ENCODE measurements around the gene RPL36AL.
A peak's percentile ranks its signal among the peaks of the same experiment; 100 is the strongest.
"Not testable (repeated sequence)": the region's sequence is repeated elsewhere in the genome, so short reads cannot be mapped to it uniquely, and the experiment has no call there.

Gene RPL36AL

GRCh38 chr14:49620182-49621113, at the start of gene RPL36AL, which contains the start of gene MGAT2:
RPL36AL (minus strand) TSS chr14:49620626; CDS start chr14:49619104, 1,522 bp downstream.
MGAT2 (plus strand) TSS chr14:49620799; CDS start chr14:49621269, 470 bp downstream.
- peak; percentile 97 for DNase-seq

DNA sequence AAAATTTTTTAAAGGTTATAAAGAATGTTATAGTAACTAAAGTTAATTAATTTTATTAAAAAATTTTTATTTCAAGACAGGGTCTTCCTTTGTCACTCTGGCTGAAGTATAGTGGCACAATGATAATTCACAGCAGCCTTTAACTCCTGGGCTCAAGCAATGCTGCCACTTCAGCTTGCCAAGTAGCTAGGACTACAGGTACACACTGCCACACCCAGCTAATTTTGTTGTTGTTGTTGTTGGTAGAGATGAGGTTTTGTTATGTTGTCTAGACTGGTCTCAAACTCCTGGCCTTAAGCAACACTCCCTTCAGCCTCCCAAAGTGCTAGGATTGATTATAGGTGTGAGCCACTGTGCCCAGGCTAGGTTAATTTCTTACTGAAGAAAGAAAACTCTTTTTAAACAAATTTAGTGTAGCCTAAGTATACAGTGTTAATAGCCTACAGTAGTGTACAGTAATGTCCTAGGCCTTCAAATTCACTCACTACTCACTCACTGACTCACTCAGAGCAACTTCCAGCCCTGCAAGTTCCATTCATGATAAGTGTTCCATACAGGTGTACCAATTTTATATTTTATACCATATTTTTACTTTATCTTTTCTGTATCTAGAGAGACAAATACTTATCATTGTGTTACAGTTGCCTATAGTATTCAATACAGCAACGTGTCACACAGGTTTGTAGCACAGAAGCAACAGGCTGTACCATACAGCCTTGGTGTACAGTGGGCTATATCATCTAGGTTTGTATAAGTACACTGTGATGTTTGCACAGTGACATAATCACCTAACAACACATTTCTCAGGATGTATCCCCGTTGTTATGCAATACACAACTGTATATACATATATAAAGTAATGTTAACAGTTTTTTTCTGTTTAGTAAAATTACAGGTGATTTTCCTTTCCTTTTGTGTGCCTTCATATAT, 39.4 kb upstream of the RPL36AL start:
- no peak for DNase-seq

DNA sequence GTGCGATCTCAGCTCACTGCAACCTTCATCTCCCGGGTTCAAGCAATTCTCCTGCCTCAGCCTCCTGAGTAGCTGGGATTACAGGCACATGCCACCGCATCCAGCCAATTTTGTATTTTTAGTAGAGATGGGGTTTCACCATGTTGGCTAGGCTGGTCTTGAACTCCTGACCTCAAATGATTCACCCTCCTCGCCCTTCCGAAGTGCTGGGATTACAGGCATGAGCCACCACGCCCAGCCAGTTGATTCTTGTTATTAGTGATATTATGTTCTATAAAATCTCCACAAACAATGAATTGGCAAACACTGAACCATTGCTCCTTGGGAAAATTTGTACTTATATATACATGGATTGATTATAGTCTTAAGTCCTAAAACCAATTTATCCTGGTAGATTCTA, 37.1 kb upstream of the RPL36AL start:
- not testable (repeated sequence) for DNase-seq

DNA sequence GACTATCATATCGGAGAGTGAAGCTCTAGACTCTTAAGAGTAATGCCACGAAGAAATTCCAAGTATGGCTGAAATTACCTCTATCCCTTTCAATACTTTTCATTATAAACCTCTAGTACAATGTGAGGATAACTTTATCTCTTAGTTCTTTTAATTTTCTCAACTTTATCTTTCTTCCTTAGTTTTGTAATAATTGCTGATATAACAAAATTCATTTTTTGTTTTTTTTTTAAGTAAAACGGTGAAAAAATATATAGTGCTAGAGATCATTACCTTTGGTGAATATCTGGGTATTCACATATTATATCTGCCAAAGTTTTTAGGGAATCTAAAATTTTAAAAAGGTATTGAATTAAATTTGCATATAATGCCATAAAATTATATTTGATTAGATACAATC, 34.1 kb upstream of the RPL36AL start:
- no peak for DNase-seq

- DNase-seq = no peak
These were observed 33.1 kb upstream of the RPL36AL start for GRCh38 chr14:49653508-49653907.

DNA sequence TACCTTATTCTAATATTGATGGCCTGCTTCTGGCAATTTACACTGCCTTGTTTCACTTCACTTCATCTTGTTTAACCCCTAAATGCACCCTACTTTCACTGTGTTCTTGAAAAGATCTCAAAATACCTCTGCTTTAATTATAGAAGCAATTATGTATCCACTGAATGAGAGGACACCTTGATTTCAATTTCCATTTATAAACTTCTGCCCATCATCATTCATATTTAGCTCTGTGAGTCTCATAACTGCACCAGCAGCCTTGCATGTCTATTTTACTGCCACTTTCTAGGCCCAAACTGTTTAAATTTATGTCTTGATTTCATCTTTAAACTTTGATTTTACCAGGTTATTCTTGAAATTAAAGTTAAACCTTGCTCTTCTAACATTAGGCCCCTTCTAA, 21.7 kb upstream of the RPL36AL start:
- no peak for DNase-seq

GRCh38 chr14:49641697-49642129, 21.3 kb upstream of the RPL36AL start:
- DNase-seq = peak; percentile 59

DNA sequence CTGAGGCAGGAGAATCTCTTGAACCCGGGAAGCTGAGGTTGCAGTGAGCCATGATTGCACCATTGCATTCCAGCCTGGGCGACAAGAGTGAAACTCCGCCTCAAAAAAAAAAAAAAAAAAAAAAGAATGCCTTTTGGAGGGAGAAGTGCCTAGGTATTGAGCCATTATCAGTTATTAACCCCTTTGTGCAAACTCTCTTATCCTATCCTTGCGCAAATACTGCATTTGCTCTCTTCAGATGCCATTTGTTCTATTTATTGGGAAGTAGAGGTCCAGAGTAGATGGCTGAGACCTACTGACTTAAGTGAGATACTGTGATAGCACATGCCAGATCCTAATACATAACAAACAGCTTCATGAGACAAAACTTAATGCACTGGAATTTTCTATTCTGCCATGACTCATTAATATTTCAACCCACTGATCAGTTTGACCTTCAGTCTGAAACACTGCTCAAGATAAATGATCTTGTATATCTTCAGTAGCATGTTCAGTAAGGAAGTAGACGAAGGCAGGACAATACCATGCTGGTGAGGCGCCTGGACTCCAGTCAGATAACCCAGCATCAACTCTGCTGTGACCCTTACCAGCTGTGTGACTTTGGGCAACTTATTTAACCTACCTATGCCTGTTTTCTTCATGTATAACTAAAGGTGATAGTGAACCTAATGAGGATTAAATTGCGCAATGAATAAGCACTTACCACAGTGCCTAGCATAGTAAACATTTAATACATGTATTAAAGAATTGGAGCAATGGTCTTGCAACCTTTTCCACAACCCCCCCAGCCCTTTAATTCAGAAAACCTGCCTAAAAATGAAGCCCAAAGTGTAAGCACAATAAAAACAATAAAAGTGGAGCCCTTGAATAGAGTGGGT, 20.4 kb upstream of the RPL36AL start:
- no peak for DNase-seq

GRCh38 chr14:49637534-49638078, 17.2 kb upstream of the RPL36AL start:
- DNase-seq = no peak

DNA sequence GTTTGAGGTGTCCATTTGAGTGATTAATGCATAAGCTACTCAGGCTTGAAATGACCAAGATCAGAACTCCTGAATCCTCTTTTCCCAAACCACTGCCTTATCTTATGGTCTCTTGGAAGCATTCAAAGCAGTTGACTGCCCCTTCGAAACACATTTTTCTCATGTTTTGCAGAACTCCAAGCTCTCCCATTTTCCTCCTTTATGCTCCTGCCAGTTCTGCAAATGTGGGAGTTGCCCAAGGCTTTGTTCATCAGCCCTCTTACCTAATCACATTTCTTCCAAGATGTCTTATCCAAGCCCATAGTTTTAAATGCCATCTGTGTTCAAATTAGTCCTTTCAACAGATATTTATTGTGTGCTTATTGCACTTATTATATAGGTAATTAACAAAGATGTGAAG, 16.4 kb upstream of the RPL36AL start:
- DNase-seq = no peak

DNA sequence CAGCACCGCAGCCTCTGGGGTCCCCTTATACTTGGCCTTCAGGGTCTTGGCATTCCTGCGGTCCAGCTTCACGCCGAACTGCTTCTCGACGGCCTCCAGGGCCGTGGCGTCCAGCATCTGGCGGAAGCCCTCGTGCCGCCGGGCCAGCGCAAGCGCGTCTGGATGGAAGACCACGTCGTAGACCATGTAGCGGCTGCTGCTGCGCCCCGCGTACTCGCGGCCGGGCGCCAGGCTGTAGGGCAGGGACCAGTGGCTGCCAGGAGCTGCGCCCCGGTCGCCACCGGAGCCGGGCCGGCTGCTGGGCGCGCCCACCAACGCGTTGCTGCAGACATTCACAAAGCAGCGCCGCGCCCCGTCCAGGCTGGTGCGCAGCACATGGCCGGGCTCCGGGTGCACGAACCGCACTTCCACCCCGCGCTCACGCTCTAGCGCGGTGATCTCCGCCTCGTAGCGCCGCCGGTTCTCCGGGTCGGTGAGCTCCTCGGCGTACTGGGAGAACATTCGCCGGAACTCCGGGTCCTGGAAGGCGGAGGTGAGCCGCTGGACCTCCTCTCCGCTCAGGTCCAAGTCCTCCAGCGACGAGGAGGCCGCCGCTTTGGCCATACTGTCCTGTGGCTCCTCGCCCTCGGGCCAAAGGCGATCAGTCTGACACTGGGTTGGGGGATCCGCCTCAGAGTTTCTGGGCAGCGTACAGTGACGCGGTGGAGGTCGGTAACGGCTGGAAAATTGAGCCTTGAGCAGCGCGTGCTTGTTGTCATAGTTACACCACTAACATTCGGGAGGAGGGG, 14.3 kb upstream of the RPL36AL start, which contains the start of gene DNAAF2:
Gene DNAAF2, minus strand, starts transcription at position 698 of the 788 bp plus-strand sequence. Its CDS starts 95 bp downstream, at position 603.
- DNase-seq = peak; percentile 82

DNA sequence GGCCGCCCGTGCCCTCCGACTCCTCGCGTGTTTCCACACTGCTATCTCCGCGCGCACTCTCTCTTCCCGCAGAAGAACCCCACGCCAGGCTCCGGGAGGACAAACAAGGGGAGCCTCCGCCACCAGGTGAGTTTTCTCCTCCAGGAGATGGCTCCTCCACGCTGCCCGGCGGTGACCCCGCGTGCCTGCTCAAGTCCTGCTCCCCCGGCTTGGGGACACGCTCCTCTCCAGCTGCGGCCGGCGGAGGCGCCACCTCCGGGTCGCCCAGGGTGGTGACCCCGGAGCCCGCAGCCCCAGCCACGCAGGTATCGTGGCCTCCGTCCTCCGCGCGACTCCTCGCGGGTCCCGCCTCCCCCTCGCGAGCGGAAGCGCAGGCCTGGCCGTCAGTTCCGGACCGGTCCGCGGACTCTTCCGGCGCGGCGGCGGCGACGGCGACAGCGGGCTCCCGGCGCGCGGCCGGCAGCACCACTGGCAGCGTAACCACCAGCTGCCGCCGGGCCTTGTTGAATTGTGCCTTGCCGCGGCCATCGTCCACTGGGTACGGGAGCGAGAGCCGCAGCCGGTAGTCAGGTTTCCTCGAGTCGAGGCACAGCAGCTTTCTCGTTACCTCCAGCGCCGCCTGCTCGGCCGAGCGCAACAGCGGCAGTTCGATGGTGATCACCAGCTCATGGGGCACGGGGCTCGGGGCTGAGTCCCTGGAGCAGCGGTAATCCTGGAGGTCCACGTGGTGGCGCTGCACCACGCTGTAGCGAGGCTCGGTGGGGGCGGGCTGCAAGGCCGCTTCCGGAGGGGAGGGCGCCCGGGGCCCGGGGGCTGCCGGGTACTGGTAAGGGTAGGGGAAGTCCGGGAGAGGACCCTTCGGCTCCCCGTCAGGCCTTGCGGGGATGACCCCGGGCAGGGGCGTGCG, 13.5 kb upstream of the RPL36AL start:
- DNase-seq = peak; percentile 96

GRCh38 chr14:49623941-49624839, 3.8 kb upstream of the RPL36AL start:
- DNase-seq = no peak

DNA sequence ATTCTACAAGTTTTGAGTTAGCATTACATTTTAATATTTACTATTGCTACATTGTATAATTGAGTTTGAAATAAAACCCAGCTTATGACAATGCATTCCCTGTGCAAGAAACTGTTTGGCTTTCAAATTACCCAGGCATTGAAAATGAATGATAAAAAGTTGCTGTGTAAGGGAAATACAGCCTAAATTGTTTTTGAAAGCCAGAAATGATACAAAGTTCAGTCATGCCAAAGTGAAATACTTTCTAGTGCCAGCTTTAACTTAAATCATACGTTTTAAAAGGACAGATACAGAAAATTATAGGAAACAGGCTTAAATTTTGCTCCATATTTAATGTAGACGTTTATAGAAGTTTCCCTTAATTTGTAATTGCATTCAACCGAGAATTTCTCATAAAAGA, 3.0 kb upstream of the RPL36AL start:
- no peak for DNase-seq

GRCh38 chr14:49622022-49622607, 1.7 kb upstream of the RPL36AL start:
- peak; percentile 14 for DNase-seq

DNA sequence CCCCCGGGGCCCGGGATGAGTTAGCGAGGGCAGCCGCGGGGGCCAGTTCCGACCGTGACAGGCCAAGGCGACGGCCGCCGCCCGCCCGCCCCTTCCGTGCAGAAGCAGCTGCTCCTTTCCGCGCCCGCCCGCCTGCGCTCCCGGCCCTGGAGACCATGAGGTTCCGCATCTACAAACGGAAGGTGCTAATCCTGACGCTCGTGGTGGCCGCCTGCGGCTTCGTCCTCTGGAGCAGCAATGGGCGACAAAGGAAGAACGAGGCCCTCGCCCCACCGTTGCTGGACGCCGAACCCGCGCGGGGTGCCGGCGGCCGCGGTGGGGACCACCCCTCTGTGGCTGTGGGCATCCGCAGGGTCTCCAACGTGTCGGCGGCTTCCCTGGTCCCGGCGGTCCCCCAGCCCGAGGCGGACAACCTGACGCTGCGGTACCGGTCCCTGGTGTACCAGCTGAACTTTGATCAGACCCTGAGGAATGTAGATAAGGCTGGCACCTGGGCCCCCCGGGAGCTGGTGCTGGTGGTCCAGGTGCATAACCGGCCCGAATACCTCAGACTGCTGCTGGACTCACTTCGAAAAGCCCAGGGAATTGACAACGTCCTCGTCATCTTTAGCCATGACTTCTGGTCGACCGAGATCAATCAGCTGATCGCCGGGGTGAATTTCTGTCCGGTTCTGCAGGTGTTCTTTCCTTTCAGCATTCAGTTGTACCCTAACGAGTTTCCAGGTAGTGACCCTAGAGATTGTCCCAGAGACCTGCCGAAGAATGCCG, 872 bp upstream of the RPL36AL start:
- peak; percentile 80 for DNase-seq

- peak; percentile 38 for DNase-seq
These were observed 696 bp downstream of the RPL36AL start for GRCh38 chr14:49619730-49620129.

- not testable (repeated sequence) for DNase-seq
These were observed 1.2 kb downstream of the RPL36AL start for GRCh38 chr14:49619273-49619672.

Measured in NCI-H82 (cell line).